ENCODE results near the gene KANSL1. TPM values are rescaled to one million over a fixed set of nuclear protein-coding genes. Genes with fewer than 3 reads are reported as not detected.

The KANSL1 gene
- total and polyA plus RNA-seq, 2 donors from 2014 or later = 13.7 to 97.3 TPM

- TF ChIP-seq CTCF (IDR thresholded peaks at IDR 0.05; ENCODE audit: borderline replicate concordance, extremely low read depth, insufficient read depth) = peak; percentile 3
- Histone ChIP-seq H3K4me1 (ENCODE audit: control insufficient read depth in 2 of 3, insufficient read depth in 2 of 3, low read depth in 1 of 3, low read length in 3 of 3) (peaks cover 0 to 21% (median 14%) of the 10 kb centered on the region in 3 donors), H3K36me3 (ENCODE audit: control insufficient read depth in 2 of 3, insufficient read depth in 3 of 3, low read length in 3 of 3) (no peaks in the 10 kb centered on the region), H3K27ac (ENCODE audit: low read depth in 2 of 2, low read length in 2 of 2) (peak overlapping the region; percentile 93 to 95), H3K27me3 (ENCODE audit: control insufficient read depth, insufficient read depth, low read length) (no peaks in the 10 kb centered on the region), H3K4me3 (ENCODE audit: low read length in 3 of 3) (peak overlapping the region; percentile 62 to 82 (median 73)), H3K9ac (ENCODE audit: low read length in 3 of 3) (peak overlapping the region; percentile 20 to 78 (median 65)), H3K9me3 (ENCODE audit: control insufficient read depth in 2 of 3, insufficient read depth in 1 of 3, low read length in 3 of 3) (no peaks in the 10 kb centered on the region)
- intact Hi-C loops (cut with DNase I) = no loop called here
- DNase-seq = peak; percentile 92 to 99 (median 96)
- no peak for FAIRE-seq
Observed at GRCh38 chr17:46193626-46194392, 580 bp upstream of the KANSL1 start.

- H3K36me3 ChIP-seq (ENCODE audit: control insufficient read depth in 2 of 3, insufficient read depth in 3 of 3, low read length in 3 of 3) = no peaks in the 10 kb centered on the region
- intact Hi-C loops (cut with DNase I) = no loop called here
- peak; percentile 79 to 94 (median 84) for DNase-seq
Observed at GRCh38 chr17:46192439-46193150, 634 bp downstream of the KANSL1 start.

GRCh38 chr17:46192189-46192438 is 1.1 kb downstream of the KANSL1 start:
- DNase-seq = no peak

More at GRCh38 chr17:46192439-46193150, 634 bp downstream of the KANSL1 start:
- no peak for TF ChIP-seq CTCF (IDR thresholded peaks at IDR 0.05; ENCODE audit: borderline replicate concordance, extremely low read depth, insufficient read depth)
- no peak for FAIRE-seq
- Histone ChIP-seq H3K27me3 (ENCODE audit: control insufficient read depth, insufficient read depth, low read length) (no peaks in the 10 kb centered on the region), H3K4me1 (ENCODE audit: control insufficient read depth in 2 of 3, insufficient read depth in 2 of 3, low read depth in 1 of 3, low read length in 3 of 3) (peaks cover 0 to 27% (median 21%) of the 10 kb centered on the region in 3 donors), H3K27ac (ENCODE audit: low read depth in 2 of 2, low read length in 2 of 2) (peak overlapping the region; percentile 97 to 98), H3K4me3 (ENCODE audit: low read length in 3 of 3) (peak overlapping the region; percentile 79 to 98 (median 93)), H3K9me3 (ENCODE audit: control insufficient read depth in 2 of 3, insufficient read depth in 1 of 3, low read length in 3 of 3) (no peaks in the 10 kb centered on the region), H3K9ac (ENCODE audit: low read length in 3 of 3) (peak overlapping the region; percentile 80 to 97 (median 92))

More at GRCh38 chr17:46192189-46192438, 1.1 kb downstream of the KANSL1 start:
- Histone ChIP-seq H3K9me3 (ENCODE audit: control insufficient read depth in 2 of 3, insufficient read depth in 1 of 3, low read length in 3 of 3) (no peaks in the 10 kb centered on the region), H3K27me3 (ENCODE audit: control insufficient read depth, insufficient read depth, low read length) (no peaks in the 10 kb centered on the region), H3K4me3 (ENCODE audit: low read length in 3 of 3) (peak overlapping the region; percentile 79 to 98 (median 93)), H3K27ac (ENCODE audit: low read depth in 2 of 2, low read length in 2 of 2) (peak overlapping the region; percentile 97 to 98), H3K9ac (ENCODE audit: low read length in 3 of 3) (peak overlapping the region; percentile 80 to 97 (median 92)), H3K4me1 (ENCODE audit: control insufficient read depth in 2 of 3, insufficient read depth in 2 of 3, low read depth in 1 of 3, low read length in 3 of 3) (peaks cover 0 to 27% (median 22%) of the 10 kb centered on the region in 3 donors), H3K36me3 (ENCODE audit: control insufficient read depth in 2 of 3, insufficient read depth in 3 of 3, low read length in 3 of 3) (no peaks in the 10 kb centered on the region)
- intact Hi-C loops (cut with DNase I) = no loop called here
- no peak for FAIRE-seq
- no peak for TF ChIP-seq CTCF (IDR thresholded peaks at IDR 0.05; ENCODE audit: borderline replicate concordance, extremely low read depth, insufficient read depth)

All from kidney (tissue), 14 donors.